ENCODE data around the gene IQCH. TPM values are rescaled to one million over a fixed set of nuclear protein-coding genes. Genes with fewer than 3 reads are reported as not detected.

IQCH gene
- 3.7 and 6.1 TPM in 2 replicates for total RNA-seq

GRCh38 chr15:67254238-67255175 is at the start of gene IQCH, which contains the start of gene AAGAB:
IQCH (plus strand) TSS chr15:67254786; CDS start chr15:67254897, 111 bp downstream.
AAGAB (minus strand) TSS chr15:67254661; CDS start chr15:67254631, 30 bp downstream.

DNA sequence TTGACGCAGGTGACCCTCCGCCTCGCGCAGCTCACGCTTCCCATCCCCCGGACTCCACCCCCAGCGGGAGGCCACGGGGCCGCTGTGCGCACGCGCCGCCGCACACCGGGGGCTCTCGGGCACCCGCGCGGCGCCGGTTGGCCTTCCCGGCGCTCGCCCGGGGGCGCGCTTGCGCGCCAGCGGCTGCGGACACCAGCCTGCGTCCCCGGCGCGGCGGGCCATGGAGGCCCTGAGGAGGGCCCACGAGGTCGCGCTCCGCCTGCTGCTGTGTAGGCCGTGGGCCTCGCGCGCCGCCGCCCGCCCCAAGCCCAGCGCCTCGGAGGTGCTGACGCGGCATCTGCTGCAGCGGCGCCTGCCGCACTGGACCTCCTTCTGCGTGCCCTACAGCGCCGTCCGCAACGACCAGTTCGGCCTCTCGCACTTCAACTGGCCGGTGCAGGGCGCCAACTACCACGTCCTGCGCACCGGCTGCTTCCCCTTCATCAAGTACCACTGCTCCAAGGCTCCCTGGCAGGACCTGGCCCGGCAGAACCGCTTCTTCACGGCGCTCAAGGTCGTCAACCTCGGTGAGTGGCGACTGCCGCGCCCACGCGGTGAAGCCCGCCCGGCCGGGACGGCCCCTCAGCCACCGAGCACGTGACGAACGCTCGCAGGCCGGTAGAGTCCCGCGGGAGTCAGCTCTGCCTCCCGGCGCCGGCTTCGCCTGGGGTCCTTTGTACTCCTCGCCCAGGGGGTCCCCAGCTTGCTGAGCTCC is 266.6 kb downstream of the IQCH start, which contains the start of gene C15orf61:
Gene C15orf61 (plus strand): TSS at position 103 of the 754 bp plus-strand sequence. CDS start 118 bp downstream, at position 221.

GRCh38 chr15:67542420-67543347 is 288.1 kb downstream of the IQCH start, which contains the start of gene MAP2K5:
MAP2K5 (plus strand) TSS chr15:67542703; CDS start chr15:67543336, 633 bp downstream.

Other genes with a start within 250 kb of the IQCH start
- gene SMAD3, start 189.2 kb upstream of the IQCH start, total RNA-seq: 35.6 and 46.1 TPM in 2 replicates
- gene AAGAB, start 125 bp upstream of the IQCH start, total RNA-seq: 25.7 and 30.3 TPM in 2 replicates

Data from subcutaneous preadipocyte (primary cell).